ENCODE measurements around the gene ZMYM3. TPM values are rescaled to one million over a fixed set of nuclear protein-coding genes. Genes with fewer than 3 reads are reported as not detected.

Gene ZMYM3
- total and polyA plus RNA-seq, 9 donors = 11.6 to 25.7 (median 20.8) TPM

GRCh38 chrX:71228063-71228642, 25.8 kb downstream of the ZMYM3 start:
- Histone ChIP-seq H3K27me3 (ENCODE audit: control insufficient read depth, insufficient read depth, low read length) (peaks cover 3% of the 10 kb centered on the region), H3K4me3 (ENCODE audit: low read length) (no peak overlapping the region), H3K4me1 (ENCODE audit: control insufficient read depth, insufficient read depth, low read length) (no peaks in the 10 kb centered on the region), H3K36me3 (ENCODE audit: control insufficient read depth, insufficient read depth, low read length) (no peaks in the 10 kb centered on the region), H3K9me3 (replicated peaks; ENCODE audit: control insufficient read depth, low read depth, low read length) (no peaks in the 10 kb centered on the region), H3K27ac (ENCODE audit: low read length) (no peak overlapping the region)
- WGBS (ENCODE audit: insufficient coverage) = 87% methylated on average over 1 of the region's 1 CpG
- no peak for DNase-seq

- DNase-seq = no peak
- WGBS (ENCODE audit: insufficient coverage) = 75% methylated on average over 2 of the region's 5 CpGs
- Histone ChIP-seq H3K27me3 (ENCODE audit: control insufficient read depth, insufficient read depth, low read length) (peaks cover 5% of the 10 kb centered on the region), H3K36me3 (ENCODE audit: control insufficient read depth, insufficient read depth, low read length) (no peaks in the 10 kb centered on the region), H3K27ac (ENCODE audit: low read length) (no peak overlapping the region), H3K4me1 (ENCODE audit: control insufficient read depth, insufficient read depth, low read length) (no peaks in the 10 kb centered on the region), H3K4me3 (ENCODE audit: low read length) (no peak overlapping the region), H3K9me3 (replicated peaks; ENCODE audit: control insufficient read depth, low read depth, low read length) (no peaks in the 10 kb centered on the region)
Observed at GRCh38 chrX:71227370-71228062, 26.4 kb downstream of the ZMYM3 start.

- DNase-seq = no peak
- H3K27ac ChIP-seq (ENCODE audit: low read length) = no peak overlapping the region
- WGBS (ENCODE audit: insufficient coverage) = 58% methylated on average over 5 of the region's 5 CpGs
- no peak overlapping the region for H3K4me3 ChIP-seq (ENCODE audit: low read length)
- H3K36me3 ChIP-seq (ENCODE audit: control insufficient read depth, insufficient read depth, low read length) = no peaks in the 10 kb centered on the region
- no peaks in the 10 kb centered on the region for H3K9me3 ChIP-seq (replicated peaks; ENCODE audit: control insufficient read depth, low read depth, low read length)
- H3K4me1 ChIP-seq (ENCODE audit: control insufficient read depth, insufficient read depth, low read length) = no peaks in the 10 kb centered on the region
- peaks cover 5% of the 10 kb centered on the region for H3K27me3 ChIP-seq (ENCODE audit: control insufficient read depth, insufficient read depth, low read length)
Observed at GRCh38 chrX:71225676-71226075, 28.3 kb downstream of the ZMYM3 start.

- H3K27me3 ChIP-seq (ENCODE audit: control insufficient read depth, insufficient read depth, low read length) = peaks cover 5% of the 10 kb centered on the region
- no peaks in the 10 kb centered on the region for H3K36me3 ChIP-seq (ENCODE audit: control insufficient read depth, insufficient read depth, low read length)
- no CpG with 5 or more reads among the region's 2 CpGs for WGBS (ENCODE audit: insufficient coverage)
- no peaks in the 10 kb centered on the region for H3K4me1 ChIP-seq (ENCODE audit: control insufficient read depth, insufficient read depth, low read length)
- H3K27ac ChIP-seq (ENCODE audit: low read length) = no peak overlapping the region
- DNase-seq = no peak
- H3K9me3 ChIP-seq (replicated peaks; ENCODE audit: control insufficient read depth, low read depth, low read length) = no peaks in the 10 kb centered on the region
- no peak overlapping the region for H3K4me3 ChIP-seq (ENCODE audit: low read length)
Observed at GRCh38 chrX:71225009-71225408, 28.9 kb downstream of the ZMYM3 start.

GRCh38 chrX:71224098-71224708, 29.7 kb downstream of the ZMYM3 start:
- H3K4me3 ChIP-seq (ENCODE audit: low read length) = no peak overlapping the region
- DNase-seq = no peak
- WGBS (ENCODE audit: insufficient coverage) = 83% methylated on average over 27 of the region's 32 CpGs
- peaks cover 5% of the 10 kb centered on the region for H3K27me3 ChIP-seq (ENCODE audit: control insufficient read depth, insufficient read depth, low read length)
- H3K9me3 ChIP-seq (replicated peaks; ENCODE audit: control insufficient read depth, low read depth, low read length) = no peaks in the 10 kb centered on the region
- H3K36me3 ChIP-seq (ENCODE audit: control insufficient read depth, insufficient read depth, low read length) = no peaks in the 10 kb centered on the region
- H3K4me1 ChIP-seq (ENCODE audit: control insufficient read depth, insufficient read depth, low read length) = no peaks in the 10 kb centered on the region
- no peak overlapping the region for H3K27ac ChIP-seq (ENCODE audit: low read length)

GRCh38 chrX:71222929-71223328, 31.0 kb downstream of the ZMYM3 start, which contains the start of gene GJB1:
TSS of gene GJB1 (plus strand) at chrX:71223224. CDS start at chrX:71223708, 484 bp downstream.
- Histone ChIP-seq H3K9me3 (replicated peaks; ENCODE audit: control insufficient read depth, low read depth, low read length) (no peaks in the 10 kb centered on the region), H3K27me3 (ENCODE audit: control insufficient read depth, insufficient read depth, low read length) (peaks cover 2% of the 10 kb centered on the region), H3K4me1 (ENCODE audit: control insufficient read depth, insufficient read depth, low read length) (no peaks in the 10 kb centered on the region), H3K36me3 (ENCODE audit: control insufficient read depth, insufficient read depth, low read length) (no peaks in the 10 kb centered on the region), H3K4me3 (ENCODE audit: low read length) (no peak within 1 kb of the TSS), H3K27ac (ENCODE audit: low read length) (no peak within 1 kb of the TSS)
- 84% methylated on average over 14 of the region's 18 CpGs for whole genome bisulfite sequencing (ENCODE audit: insufficient coverage)
- DNase-seq = no peak

- H3K4me3 ChIP-seq (ENCODE audit: low read length) = no peak overlapping the region
- H3K4me1 ChIP-seq (ENCODE audit: control insufficient read depth, insufficient read depth, low read length) = no peaks in the 10 kb centered on the region
- no peaks in the 10 kb centered on the region for H3K36me3 ChIP-seq (ENCODE audit: control insufficient read depth, insufficient read depth, low read length)
- peaks cover 2% of the 10 kb centered on the region for H3K27me3 ChIP-seq (ENCODE audit: control insufficient read depth, insufficient read depth, low read length)
- DNase-seq = no peak
- no peak overlapping the region for H3K27ac ChIP-seq (ENCODE audit: low read length)
- WGBS (ENCODE audit: insufficient coverage) = 92% methylated on average over 1 of the region's 1 CpG
- no peaks in the 10 kb centered on the region for H3K9me3 ChIP-seq (replicated peaks; ENCODE audit: control insufficient read depth, low read depth, low read length)
Observed at GRCh38 chrX:71221145-71221544, 32.8 kb downstream of the ZMYM3 start.

- H3K27ac ChIP-seq (ENCODE audit: low read length) = no peak overlapping the region
- no peaks in the 10 kb centered on the region for H3K4me1 ChIP-seq (ENCODE audit: control insufficient read depth, insufficient read depth, low read length)
- WGBS (ENCODE audit: insufficient coverage) = 98% methylated on average over 5 of the region's 6 CpGs
- H3K9me3 ChIP-seq (replicated peaks; ENCODE audit: control insufficient read depth, low read depth, low read length) = no peaks in the 10 kb centered on the region
- H3K4me3 ChIP-seq (ENCODE audit: low read length) = no peak overlapping the region
- DNase-seq = no peak
- no peaks in the 10 kb centered on the region for H3K36me3 ChIP-seq (ENCODE audit: control insufficient read depth, insufficient read depth, low read length)
- H3K27me3 ChIP-seq (ENCODE audit: control insufficient read depth, insufficient read depth, low read length) = peaks cover 3% of the 10 kb centered on the region
Observed at GRCh38 chrX:71217298-71217697, 36.6 kb downstream of the ZMYM3 start.

- H3K27ac ChIP-seq (ENCODE audit: low read length) = no peak overlapping the region
- 48% methylated on average over 6 of the region's 6 CpGs for WGBS (ENCODE audit: insufficient coverage)
- no peaks in the 10 kb centered on the region for H3K36me3 ChIP-seq (ENCODE audit: control insufficient read depth, insufficient read depth, low read length)
- H3K9me3 ChIP-seq (replicated peaks; ENCODE audit: control insufficient read depth, low read depth, low read length) = no peaks in the 10 kb centered on the region
- H3K4me3 ChIP-seq (ENCODE audit: low read length) = no peak overlapping the region
- DNase-seq = peak; percentile 9
- H3K4me1 ChIP-seq (ENCODE audit: control insufficient read depth, insufficient read depth, low read length) = no peaks in the 10 kb centered on the region
- peaks cover 3% of the 10 kb centered on the region for H3K27me3 ChIP-seq (ENCODE audit: control insufficient read depth, insufficient read depth, low read length)
Observed at GRCh38 chrX:71216485-71216884, 37.5 kb downstream of the ZMYM3 start.

GRCh38 chrX:71215338-71215912, 38.5 kb downstream of the ZMYM3 start:
- Histone ChIP-seq H3K9me3 (replicated peaks; ENCODE audit: control insufficient read depth, low read depth, low read length) (no peaks in the 10 kb centered on the region), H3K4me3 (ENCODE audit: low read length) (no peak overlapping the region), H3K27me3 (ENCODE audit: control insufficient read depth, insufficient read depth, low read length) (peaks cover 3% of the 10 kb centered on the region), H3K36me3 (ENCODE audit: control insufficient read depth, insufficient read depth, low read length) (no peaks in the 10 kb centered on the region), H3K4me1 (ENCODE audit: control insufficient read depth, insufficient read depth, low read length) (no peaks in the 10 kb centered on the region), H3K27ac (ENCODE audit: low read length) (no peak overlapping the region)
- 80% methylated on average over 4 of the region's 10 CpGs for WGBS (ENCODE audit: insufficient coverage)
- no peak for DNase-seq

Data from muscle of leg (tissue), 11 donors.